ENCODE measurements around the gene RFWD3.

DNA sequence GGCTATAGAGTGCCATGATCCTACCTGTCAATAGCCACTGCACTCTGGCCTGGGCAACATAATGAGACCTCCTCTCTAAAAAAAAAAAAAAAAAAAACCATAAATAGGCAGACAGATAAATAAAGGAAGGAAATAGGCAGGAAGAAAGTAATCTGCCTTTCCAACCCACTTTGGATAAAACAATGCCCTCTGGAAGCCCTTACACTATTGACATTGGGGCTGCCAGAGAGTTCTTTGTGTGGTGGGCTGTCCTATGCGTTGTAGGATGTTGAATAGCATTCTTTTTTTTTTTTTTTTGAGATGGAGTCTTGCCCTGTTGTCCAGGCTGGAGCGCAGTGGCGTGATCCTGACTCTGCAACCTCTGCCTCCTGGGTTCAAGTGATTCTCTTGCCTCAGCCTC is 7.2 kb upstream of the RFWD3 start:
- TF ChIP-seq, protein P1, sequence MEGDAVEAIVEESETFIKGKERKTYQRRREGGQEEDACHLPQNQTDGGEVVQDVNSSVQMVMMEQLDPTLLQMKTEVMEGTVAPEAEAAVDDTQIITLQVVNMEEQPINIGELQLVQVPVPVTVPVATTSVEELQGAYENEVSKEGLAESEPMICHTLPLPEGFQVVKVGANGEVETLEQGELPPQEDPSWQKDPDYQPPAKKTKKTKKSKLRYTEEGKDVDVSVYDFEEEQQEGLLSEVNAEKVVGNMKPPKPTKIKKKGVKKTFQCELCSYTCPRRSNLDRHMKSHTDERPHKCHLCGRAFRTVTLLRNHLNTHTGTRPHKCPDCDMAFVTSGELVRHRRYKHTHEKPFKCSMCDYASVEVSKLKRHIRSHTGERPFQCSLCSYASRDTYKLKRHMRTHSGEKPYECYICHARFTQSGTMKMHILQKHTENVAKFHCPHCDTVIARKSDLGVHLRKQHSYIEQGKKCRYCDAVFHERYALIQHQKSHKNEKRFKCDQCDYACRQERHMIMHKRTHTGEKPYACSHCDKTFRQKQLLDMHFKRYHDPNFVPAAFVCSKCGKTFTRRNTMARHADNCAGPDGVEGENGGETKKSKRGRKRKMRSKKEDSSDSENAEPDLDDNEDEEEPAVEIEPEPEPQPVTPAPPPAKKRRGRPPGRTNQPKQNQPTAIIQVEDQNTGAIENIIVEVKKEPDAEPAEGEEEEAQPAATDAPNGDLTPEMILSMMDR (IDR thresholded peaks at IDR 0.05): no peak
- TF ChIP-seq POLR2A (IDR thresholded peaks at IDR 0.05) (no peak), EP300 (IDR thresholded peaks at IDR 0.05) (no peak)
